OCI-LY1 (cell line): ENCODE measurements around the gene OR6C65.

Experiments
- CTCF ChIP-seq: fragments of 200-600 bp; sonication (generic), shearing (Covaris generic); IDR thresholded peaks from 2 replicates; pipeline ENCODE4 v1.5.1; 2017; ENCODE audit warnings: mild to moderate bottlenecking, antibody characterized with exemption, low read length, moderate library complexity, mixed read lengths
- EZH2 ChIP-seq: fragments of 200-600 bp; sonication (generic), shearing (Covaris generic); IDR thresholded peaks from 2 replicates; pipeline ENCODE4 v1.8.0; 2017; ENCODE audit warnings: borderline replicate concordance, mixed run types, mild to moderate bottlenecking, antibody characterized with exemption, low read length, moderate library complexity, mixed read lengths

DNA sequence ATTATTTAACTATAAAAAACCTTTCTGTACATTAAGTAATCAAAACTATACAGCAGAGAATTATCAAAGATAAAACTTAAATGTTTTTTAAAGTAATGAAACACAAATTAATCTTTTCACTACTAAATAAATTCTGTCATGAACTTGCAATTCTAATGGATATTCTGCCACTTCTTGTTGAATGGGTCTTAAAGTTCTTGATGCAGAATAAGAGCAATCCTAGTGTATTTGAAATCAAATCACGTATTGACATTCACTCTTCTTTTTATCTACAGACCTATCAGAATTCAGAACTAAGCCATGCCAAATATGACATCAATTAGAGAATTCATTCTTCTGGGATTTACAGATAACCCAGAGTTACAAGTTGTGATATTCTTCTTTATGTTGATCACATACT is at the start of gene OR6C65:
- TF ChIP-seq EZH2 (no peak), CTCF (no peak)
